ENCODE data around the gene THEM4.

DNA sequence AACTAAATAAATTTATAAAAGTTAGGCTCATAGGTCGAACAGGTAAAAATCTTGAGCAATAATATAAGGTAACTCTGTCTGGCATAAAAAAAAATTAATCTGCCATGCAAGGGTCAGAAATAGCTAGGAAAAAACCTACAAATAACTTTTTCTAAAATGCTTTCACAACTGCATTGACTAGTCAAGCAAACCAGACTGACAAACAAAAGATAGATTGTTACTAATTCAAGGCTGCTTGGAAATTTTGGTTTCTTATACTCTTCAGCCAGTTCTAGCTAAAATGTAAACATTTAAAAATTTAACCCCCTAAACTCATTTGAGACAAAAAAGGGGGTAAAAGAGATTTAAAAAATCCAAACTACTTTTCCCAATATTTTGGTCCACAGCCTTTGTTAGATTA is 43.5 kb upstream of the THEM4 start:
- TF ChIP-seq, protein P1, sequence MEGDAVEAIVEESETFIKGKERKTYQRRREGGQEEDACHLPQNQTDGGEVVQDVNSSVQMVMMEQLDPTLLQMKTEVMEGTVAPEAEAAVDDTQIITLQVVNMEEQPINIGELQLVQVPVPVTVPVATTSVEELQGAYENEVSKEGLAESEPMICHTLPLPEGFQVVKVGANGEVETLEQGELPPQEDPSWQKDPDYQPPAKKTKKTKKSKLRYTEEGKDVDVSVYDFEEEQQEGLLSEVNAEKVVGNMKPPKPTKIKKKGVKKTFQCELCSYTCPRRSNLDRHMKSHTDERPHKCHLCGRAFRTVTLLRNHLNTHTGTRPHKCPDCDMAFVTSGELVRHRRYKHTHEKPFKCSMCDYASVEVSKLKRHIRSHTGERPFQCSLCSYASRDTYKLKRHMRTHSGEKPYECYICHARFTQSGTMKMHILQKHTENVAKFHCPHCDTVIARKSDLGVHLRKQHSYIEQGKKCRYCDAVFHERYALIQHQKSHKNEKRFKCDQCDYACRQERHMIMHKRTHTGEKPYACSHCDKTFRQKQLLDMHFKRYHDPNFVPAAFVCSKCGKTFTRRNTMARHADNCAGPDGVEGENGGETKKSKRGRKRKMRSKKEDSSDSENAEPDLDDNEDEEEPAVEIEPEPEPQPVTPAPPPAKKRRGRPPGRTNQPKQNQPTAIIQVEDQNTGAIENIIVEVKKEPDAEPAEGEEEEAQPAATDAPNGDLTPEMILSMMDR (IDR thresholded peaks at IDR 0.05; ENCODE audit: poor library complexity): no peak
- TF ChIP-seq EZH2 (IDR thresholded peaks at IDR 0.05; ENCODE audit: borderline replicate concordance): no peak
- TF ChIP-seq EZH2phosphoT487 (IDR thresholded peaks at IDR 0.05; ENCODE audit: low read depth, severe bottlenecking, unreplicated experiment): no peak

Data from hepatocyte (in vitro differentiated cells).